MM.1S (cell line): ENCODE measurements around the gene NINJ1.

ENCODE experiments used
- EZH2 ChIP-seq: fragments of 300-600 bp; sonication (generic); optimal IDR thresholded peaks from 2 replicates; pipeline ENCODE3; 2017; ENCODE audit warnings: low read depth, mild to moderate bottlenecking, antibody characterized with exemption, low read length, mixed read lengths
- TF ChIP-seq, protein P1 (sequence below): fragments of 300-600 bp; sonication (generic); IDR thresholded peaks from 2 replicates; pipeline ENCODE4 v1.5.1; 2016; ENCODE audit warnings: antibody characterized with exemption, low read length, mixed read lengths

DNA sequence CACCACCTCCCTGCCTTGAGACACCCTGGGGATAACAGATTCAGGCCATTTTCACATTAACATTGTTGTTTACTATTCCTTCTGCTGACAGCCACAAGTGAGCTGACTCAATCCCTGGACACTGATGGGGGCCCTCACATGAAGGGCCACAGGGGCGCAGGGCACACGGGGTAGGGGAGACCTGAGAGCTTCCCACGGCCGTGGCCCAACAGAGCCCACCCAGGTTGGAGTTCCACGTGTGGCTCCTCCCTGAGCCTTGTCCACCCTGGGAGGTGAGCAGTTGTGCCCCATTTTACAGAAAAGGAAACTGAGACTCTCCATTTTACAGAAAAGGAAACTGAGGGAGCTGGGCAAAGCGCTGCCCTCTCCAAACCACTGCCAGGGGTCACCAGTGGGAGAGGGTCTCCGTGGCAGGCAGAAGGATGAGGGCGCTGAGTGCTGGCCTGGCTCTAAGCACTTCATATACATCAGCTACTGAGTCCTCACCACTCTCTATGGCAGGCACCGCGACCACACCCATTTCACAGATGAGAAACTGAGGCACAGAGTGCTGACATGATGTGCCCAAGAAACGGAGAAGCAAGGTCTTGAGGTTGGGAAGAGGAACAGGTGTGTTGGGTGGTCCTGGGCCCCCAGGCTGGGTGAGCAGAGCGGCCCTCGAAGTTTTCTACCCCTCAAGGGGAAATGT, 2.3 kb downstream of the NINJ1 start:
- TF ChIP-seq, protein P1, sequence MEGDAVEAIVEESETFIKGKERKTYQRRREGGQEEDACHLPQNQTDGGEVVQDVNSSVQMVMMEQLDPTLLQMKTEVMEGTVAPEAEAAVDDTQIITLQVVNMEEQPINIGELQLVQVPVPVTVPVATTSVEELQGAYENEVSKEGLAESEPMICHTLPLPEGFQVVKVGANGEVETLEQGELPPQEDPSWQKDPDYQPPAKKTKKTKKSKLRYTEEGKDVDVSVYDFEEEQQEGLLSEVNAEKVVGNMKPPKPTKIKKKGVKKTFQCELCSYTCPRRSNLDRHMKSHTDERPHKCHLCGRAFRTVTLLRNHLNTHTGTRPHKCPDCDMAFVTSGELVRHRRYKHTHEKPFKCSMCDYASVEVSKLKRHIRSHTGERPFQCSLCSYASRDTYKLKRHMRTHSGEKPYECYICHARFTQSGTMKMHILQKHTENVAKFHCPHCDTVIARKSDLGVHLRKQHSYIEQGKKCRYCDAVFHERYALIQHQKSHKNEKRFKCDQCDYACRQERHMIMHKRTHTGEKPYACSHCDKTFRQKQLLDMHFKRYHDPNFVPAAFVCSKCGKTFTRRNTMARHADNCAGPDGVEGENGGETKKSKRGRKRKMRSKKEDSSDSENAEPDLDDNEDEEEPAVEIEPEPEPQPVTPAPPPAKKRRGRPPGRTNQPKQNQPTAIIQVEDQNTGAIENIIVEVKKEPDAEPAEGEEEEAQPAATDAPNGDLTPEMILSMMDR: no peak
- TF ChIP-seq EZH2: no peak
